Upper lobe of left lung (tissue), 4 donors: ENCODE measurements around the gene ARHGEF2.

Experiments
- CTCF ChIP-seq, 6 experiments: fragments of 450-650 bp in 4 of 6; fragments of 200-600 bp in 2 of 6; sonication (generic) in 2 of 6; IDR thresholded peaks; one replicate each; pipeline ENCODE4 v1.5.1; 2016 to 2019; ENCODE audit warnings: antibody characterized with exemption in 6 of 6
- POLR2A ChIP-seq, 4 donors: fragments of 450-650 bp; IDR thresholded peaks; one replicate each; pipeline ENCODE4 v1.5.1; 2016 to 2017; ENCODE audit warnings: antibody characterized with exemption in 4 of 4, mild to moderate bottlenecking in 2 of 4
- POLR2AphosphoS5 ChIP-seq, 2 donors: sonication (generic); formaldehyde crosslinking; IDR thresholded peaks; one replicate each; pipeline ENCODE4 v1.5.1; 2017; ENCODE audit warnings: antibody characterized with exemption in 2 of 2

GRCh38 chr1:156009404-156009803 lies 31.1 kb upstream of the ARHGEF2 start:
- TF ChIP-seq CTCF (IDR thresholded peaks at IDR 0.05) (no peak), POLR2AphosphoS5 (IDR thresholded peaks at IDR 0.05) (no peak), POLR2A (IDR thresholded peaks at IDR 0.05) (no peak)
